Measurements from ENCODE around the gene DNA2. TPM values are rescaled to one million over a fixed set of nuclear protein-coding genes. Genes with fewer than 3 reads are reported as not detected.

DNA2 gene
- total and polyA plus RNA-seq, 2 of the 13 experiments (the other 11 are each of a cell fraction or from before 2014, with no cell fraction given): 4.8 to 27.3 TPM

GRCh38 chr10:68489919-68490318, 18.1 kb upstream of the DNA2 start:
- in situ Hi-C loops (cut with HindIII; ENCODE audit: extremely low pct_ligation_motif_present, low pct_unique_long_range_greater_than_20kb) (no loop called here), intact Hi-C loops (cut with micrococcal nuclease; ENCODE audit: unreplicated experiment) (no loop called here)
- Histone ChIP-seq H3K36me3 (replicated peaks in 1 of 2; ENCODE audit: control insufficient read depth in 1 of 2, insufficient read depth in 2 of 2, low read length in 2 of 2) (peaks cover 2 to 25% of the 10 kb centered on the region in 2 experiments; a peak in 3 of 5 replicates), H3K4me2 (ENCODE audit: low read depth, low read length) (no peak overlapping the region), H3K4me3 (replicated peaks in 1 of 3; ENCODE audit: insufficient read depth in 1 of 3, low read depth in 2 of 3, low read length in 3 of 3) (no peak overlapping the region), H2AFZ (ENCODE audit: low read length) (no peak overlapping the region), H3K9ac (ENCODE audit: insufficient read depth, low read depth, low read length) (no peak overlapping the region), H3K27me3 (ENCODE audit: control insufficient read depth in 1 of 2, insufficient read depth in 2 of 2, low read length in 2 of 2) (no peaks in the 10 kb centered on the region), H3K27ac (ENCODE audit: extremely low read length, insufficient read depth, low read length) (no peak overlapping the region), H3K79me2 (ENCODE audit: insufficient read depth, low read length) (no peaks in the 10 kb centered on the region), H3K4me1 (ENCODE audit: insufficient read depth, low read length) (no peaks in the 10 kb centered on the region), H3K9me3 (ENCODE audit: low read length) (no peaks in the 10 kb centered on the region), H4K20me1 (ENCODE audit: insufficient read depth, low read length) (no peaks in the 10 kb centered on the region)
- FAIRE-seq (no peak), ATAC-seq (peak; percentile 47; the same call in 1 of the 3 replicates), DNase-seq (ENCODE audit: low spot score) (no peak)
- BruUV-seq (replicated peaks): no TSS peak
- ChIA-PET POLR2A (interaction anchor here (0.7 kb wide), 1 partner anchor 37 kb away, joined by 5 read pairs; no protein-coding TSS in a partner anchor), CTCF (ENCODE audit: low intra/inter-chr PET ratio, low total read pairs) (no interaction called here)
- no peak for TF ChIP-seq ZNF816 (CRISPR knock-in tag; IDR thresholded peaks at IDR 0.05; ENCODE audit: borderline replicate concordance)
- TF ChIP-seq AHR (CRISPR knock-in tag; IDR thresholded peaks at IDR 0.05): no peak
- no peak for TF ChIP-seq NCOA2 (CRISPR knock-in tag; IDR thresholded peaks at IDR 0.05)
- TF ChIP-seq MYC (CRISPR knock-in tag; IDR thresholded peaks at IDR 0.05; ENCODE audit: borderline replicate concordance): no peak
- TF ChIP-seq ZNF121 (CRISPR knock-in tag; IDR thresholded peaks at IDR 0.05): peak; percentile 80
- TF ChIP-seq ZNF761 (CRISPR knock-in tag; conservative IDR thresholded peaks at IDR 0.05): no peak
- no peak for TF ChIP-seq ZNF766 (CRISPR knock-in tag; IDR thresholded peaks at IDR 0.05; ENCODE audit: borderline replicate concordance)
- TF ChIP-seq CEBPB (IDR thresholded peaks at IDR 0.05; ENCODE audit: borderline replicate concordance, low read depth, low read length): peak; percentile 52; the same call in 1 of the 2 replicates
- no peak for TF ChIP-seq SETDB1 (CRISPR knock-in tag; IDR thresholded peaks at IDR 0.05; ENCODE audit: borderline replicate concordance)
- no peak for TF ChIP-seq SRSF1 (optimal IDR thresholded peaks at IDR 0.05; ENCODE audit: low read depth, low read length)
- no peak for TF ChIP-seq PRPF4 (IDR thresholded peaks at IDR 0.05; ENCODE audit: low read depth, low read length, poor library complexity, severe bottlenecking)
- WGBS (ENCODE audit: low lambda C conversion rate): 89% methylated on average over 3 of the region's 3 CpGs

Measured in HepG2 (cell line).